HG03460 (cell line): ENCODE data around the gene CNPY1.
"Not testable (repeated sequence)": the region's sequence is repeated elsewhere in the genome, so short reads cannot be mapped to it uniquely, and the experiment has no call there.

Experiments
- ATAC-seq: cut with Tn5 transposase; IDR thresholded peaks from one replicate; pipeline ENCODE4 v1.9.1; 2021; ENCODE audit not compliant: unreplicated experiment

Gene CNPY1

GRCh38 chr7:155534691-155535090 lies 11.7 kb downstream of the CNPY1 start:
- ATAC-seq, result no peak

- ATAC-seq, result peak; percentile 72
Measured at GRCh38 chr7:155533827-155534690, 12.3 kb downstream of the CNPY1 start.

GRCh38 chr7:155533120-155533826 lies 13.1 kb downstream of the CNPY1 start:
- ATAC-seq, result no peak

- no peak for ATAC-seq
Measured at GRCh38 chr7:155532792-155533119, 13.6 kb downstream of the CNPY1 start.

DNA sequence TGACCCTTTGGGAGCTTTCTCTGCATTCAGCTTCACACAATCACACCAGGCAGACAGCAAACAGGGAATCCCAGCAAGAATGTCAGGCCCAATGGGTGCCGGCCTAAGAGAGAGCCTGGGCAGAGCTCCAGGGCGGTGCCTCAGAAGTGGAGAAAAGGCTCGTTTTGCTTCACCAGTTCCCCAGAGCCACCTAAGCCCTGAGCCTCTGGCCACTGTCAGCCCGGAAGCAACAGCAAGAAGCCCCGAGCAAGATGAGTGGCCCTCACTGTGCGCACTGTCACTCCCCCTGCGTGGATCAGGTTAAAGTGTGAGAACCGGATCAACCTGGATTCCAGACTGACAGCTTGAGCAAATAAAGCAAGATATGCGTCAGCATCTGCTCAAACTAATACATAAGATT lies 14.7 kb downstream of the CNPY1 start:
- ATAC-seq, result no peak

- ATAC-seq, result no peak
Measured at GRCh38 chr7:155530601-155531000, 15.8 kb downstream of the CNPY1 start.

DNA sequence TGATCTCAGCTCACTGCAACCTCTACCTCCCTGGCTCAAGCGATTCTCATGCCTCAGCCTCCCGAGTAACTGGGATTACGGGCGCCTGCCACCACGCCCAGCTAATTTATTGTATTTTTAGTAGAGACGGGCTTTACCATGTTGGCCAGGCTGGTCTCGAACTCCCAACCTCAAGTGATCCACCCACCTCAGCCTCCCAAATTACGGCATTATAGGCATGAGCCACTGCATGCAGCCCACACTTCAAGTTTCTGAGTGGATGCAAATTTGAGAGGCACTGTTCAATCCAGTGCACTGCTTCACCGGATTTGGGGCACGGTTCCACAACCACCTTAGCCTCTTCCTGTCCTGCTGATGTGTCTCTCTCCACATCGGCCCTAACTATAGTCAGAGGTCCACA lies 16.5 kb downstream of the CNPY1 start:
- no peak for ATAC-seq

DNA sequence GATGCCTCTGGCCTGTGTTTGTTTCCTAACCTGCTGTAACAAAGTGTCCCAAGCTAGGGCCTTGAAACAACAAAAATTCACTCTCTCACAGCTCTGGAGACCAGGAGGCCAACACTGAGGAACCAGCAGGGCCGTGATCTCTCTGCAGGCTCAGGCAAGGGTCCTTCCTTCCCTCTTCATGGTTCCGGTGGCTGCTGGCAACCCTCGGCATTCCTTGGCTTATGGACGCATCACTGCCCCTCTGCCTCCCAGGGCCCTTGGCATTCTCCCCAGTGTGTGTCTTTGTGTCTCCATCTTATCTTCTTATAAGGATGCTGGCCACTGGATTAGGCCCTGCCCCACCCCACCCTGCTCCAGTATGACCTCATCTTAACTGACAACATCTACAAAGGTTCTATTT lies 17.0 kb downstream of the CNPY1 start:
- no peak for ATAC-seq

- no peak for ATAC-seq
Measured at GRCh38 chr7:155527664-155528063, 18.7 kb downstream of the CNPY1 start.

GRCh38 chr7:155526225-155526624 lies 20.1 kb downstream of the CNPY1 start:
- ATAC-seq, result no peak

DNA sequence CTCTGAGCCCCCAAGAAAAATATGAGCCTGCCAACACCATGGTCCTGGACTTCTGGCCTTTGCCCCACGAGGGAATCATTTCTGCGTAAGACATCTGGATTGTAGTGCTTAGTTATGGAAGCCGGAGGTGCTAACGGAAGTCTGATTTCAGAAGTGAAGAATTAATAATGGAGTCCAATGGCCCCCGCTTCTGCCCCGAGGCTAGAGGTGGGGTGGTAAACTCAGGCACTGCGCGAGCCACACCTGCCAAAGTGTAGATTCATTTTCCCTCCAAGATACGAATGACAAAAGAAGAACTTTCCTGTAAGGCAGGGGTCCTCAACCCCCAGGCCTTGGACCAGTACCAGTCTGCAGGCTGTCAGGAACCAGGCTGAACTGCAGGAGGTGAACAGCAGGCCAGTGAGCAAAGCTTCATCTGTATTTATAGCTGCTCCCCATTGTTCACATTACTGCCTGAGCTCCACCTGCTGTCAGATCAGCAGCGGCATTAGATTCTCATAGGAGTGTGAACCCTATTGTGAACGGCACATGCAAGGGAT lies 22.3 kb downstream of the CNPY1 start:
- ATAC-seq, result no peak

GRCh38 chr7:155523168-155523675 lies 23.1 kb downstream of the CNPY1 start:
- no peak for ATAC-seq

DNA sequence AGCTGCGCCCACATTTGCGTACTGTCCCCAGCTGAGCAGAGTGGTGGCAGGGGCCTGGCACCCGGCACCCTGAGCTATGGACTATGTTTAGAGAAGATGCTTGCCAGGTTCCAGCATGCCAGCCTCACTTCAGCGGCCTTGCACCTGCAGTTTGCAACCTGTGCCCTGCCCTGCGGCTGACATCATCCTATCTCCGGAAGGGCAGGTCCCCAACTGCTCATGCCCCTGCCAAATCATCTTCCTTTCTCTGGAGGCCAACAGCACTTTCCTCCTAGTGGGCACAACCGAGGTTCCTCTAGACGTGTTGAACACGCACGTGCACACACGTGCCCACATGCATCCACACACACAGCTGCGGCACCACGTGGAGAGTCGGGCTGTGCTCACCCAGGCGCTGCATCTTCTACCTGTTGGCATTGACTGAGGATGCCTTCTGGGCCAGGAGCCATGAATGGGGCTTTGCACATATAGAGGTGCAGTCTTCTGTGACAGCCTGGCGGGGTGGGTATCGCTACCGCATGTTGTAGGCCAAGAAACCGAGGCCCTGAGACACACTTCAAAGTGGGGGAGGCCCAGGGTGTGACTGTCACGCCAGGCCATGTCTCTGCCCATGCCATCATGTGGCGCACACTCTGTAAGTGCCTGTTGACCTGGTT lies 24.5 kb downstream of the CNPY1 start:
- ATAC-seq, result no peak

GRCh38 chr7:155521007-155521742 lies 25.2 kb downstream of the CNPY1 start:
- no peak for ATAC-seq

GRCh38 chr7:155520114-155520513 lies 26.2 kb downstream of the CNPY1 start:
- no peak for ATAC-seq

DNA sequence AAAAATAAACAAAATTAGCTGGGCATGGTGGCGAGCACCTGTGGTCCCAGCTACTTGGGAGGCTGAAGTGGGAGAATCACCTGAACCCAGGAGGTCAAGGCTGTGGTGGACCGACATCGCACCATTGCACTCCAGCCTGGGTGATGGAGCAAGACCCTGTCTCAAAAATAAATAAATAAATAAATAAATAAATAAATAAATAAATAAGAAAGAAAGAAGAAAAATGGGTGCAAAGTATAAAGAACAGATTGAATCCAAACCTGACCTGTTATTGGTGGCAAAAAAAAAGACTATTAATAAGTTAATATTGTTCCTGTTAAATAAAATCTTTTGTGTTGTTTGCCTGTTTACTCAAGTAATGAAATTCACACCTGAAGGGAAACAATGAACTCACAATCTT lies 27.0 kb downstream of the CNPY1 start:
- not testable (repeated sequence) for ATAC-seq

DNA sequence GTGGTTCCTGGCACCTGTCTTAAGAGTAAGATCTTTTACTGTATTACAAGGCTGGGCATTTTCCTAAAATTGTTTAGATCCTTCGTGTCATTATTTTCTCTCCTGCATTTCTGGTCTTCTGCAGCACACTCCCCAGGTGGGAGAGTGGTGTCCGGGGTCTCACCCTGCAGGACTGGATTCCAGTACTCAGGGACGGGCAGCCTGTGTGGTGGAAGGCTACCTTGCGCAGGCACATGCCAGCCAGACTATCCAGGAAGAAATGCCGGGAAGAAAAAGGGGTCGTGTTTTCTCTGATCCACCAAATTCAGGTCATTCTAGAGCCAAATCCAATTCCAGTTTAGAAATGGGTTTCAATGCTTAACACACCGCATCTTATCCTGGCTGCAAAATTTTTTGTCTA lies 27.7 kb downstream of the CNPY1 start:
- no peak for ATAC-seq

DNA sequence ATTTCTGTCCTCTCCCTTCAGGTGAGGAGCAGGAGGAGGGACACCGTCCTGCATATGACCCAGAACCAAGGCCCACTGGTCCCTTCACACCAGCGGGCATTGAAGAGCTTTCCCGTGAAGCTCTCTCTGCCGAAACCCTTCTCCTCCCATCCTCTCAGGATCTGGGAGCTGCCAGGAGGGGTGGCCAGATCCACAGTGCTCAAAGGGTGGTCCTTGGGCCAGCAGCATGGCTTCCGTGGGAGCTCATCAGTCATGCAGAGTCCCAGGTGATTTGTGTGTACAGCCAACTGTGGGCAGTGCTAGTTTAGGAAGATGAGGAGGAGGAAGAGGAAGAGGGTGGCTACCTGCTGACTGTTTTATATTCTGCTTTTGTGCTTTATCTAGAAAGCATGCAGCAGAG lies 28.4 kb downstream of the CNPY1 start:
- ATAC-seq, result no peak

GRCh38 chr7:155517452-155517851 lies 28.9 kb downstream of the CNPY1 start:
- ATAC-seq, result no peak

DNA sequence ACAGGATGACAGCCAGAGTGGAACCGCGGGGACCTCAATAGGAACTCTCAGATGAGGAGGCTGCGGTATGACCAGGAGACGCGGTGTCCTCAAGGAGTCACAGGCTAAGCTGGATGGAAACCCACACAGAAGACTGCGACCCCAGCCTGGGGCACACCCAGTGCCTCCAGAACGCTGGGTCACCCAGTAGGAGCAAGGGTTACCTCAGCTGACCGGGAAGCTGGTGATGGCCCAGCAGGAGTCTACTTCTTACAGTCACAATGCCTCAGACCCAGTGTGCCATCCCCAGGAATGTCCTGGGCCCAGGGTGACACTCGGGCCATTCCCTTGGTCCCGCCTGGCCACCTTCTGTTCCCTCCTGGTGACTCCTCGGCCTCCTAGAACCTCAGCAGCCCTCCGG lies 29.9 kb downstream of the CNPY1 start:
- no peak for ATAC-seq

- ATAC-seq, result no peak
Measured at GRCh38 chr7:155515318-155515717, 31.0 kb downstream of the CNPY1 start.
